Measurements from ENCODE around the gene PYM1.

Gene PYM1

GRCh38 chr12:55933799-55934742 is 6.4 kb upstream of the PYM1 start:
- no peak overlapping the region for H3K9ac ChIP-seq (ENCODE audit: low read length)
- no peak overlapping the region for H2AFZ ChIP-seq (ENCODE audit: insufficient read depth, low read length, poor library complexity)
- DNase-seq, result no peak
- no peak overlapping the region for H3K23ac ChIP-seq (ENCODE audit: low read length)
- no peak overlapping the region for H3K14ac ChIP-seq (ENCODE audit: low read length)
- no peak overlapping the region for H3K4ac ChIP-seq (ENCODE audit: low read depth, low read length)
- H4K91ac ChIP-seq (ENCODE audit: low read depth, low read length), result no peak overlapping the region
- H3K79me1 ChIP-seq (ENCODE audit: low read length), result peaks cover 9% of the 10 kb centered on the region
- H3K4me2 ChIP-seq (ENCODE audit: low read length), result no peak overlapping the region
- H4K12ac ChIP-seq (ENCODE audit: low read depth, low read length), result no peak overlapping the region
- H2BK120ac ChIP-seq (ENCODE audit: insufficient read depth, low read length, poor library complexity), result no peak overlapping the region
- peaks cover 14 to 22% of the 10 kb centered on the region in 2 experiments for H3K4me1 ChIP-seq (ENCODE audit: control insufficient read depth in 1 of 2, insufficient read depth in 2 of 2, low read length in 2 of 2)
- H3K27me3 ChIP-seq (ENCODE audit: insufficient read depth, low read length), result no peaks in the 10 kb centered on the region
- no CpG with 5 or more reads among the region's 1 CpG for WGBS (ENCODE audit: extremely low coverage, insufficient coverage, insufficient read length)
- no peak overlapping the region for H4K8ac ChIP-seq (ENCODE audit: low read depth, low read length)
- no peak overlapping the region for H3K18ac ChIP-seq (ENCODE audit: low read length)
- no peak overlapping the region for H3K27ac ChIP-seq (ENCODE audit: low read depth, low read length)
- peaks cover 2% of the 10 kb centered on the region for H3K79me2 ChIP-seq (ENCODE audit: control insufficient read depth, insufficient read depth, low read length, poor library complexity)
- no peak overlapping the region for H3K4me3 ChIP-seq (ENCODE audit: low read depth, low read length)
- H2BK12ac ChIP-seq (ENCODE audit: low read length), result no peak overlapping the region
- no peaks in the 10 kb centered on the region for H3K9me3 ChIP-seq (ENCODE audit: insufficient read depth, low read depth, low read length)
- H3K36me3 ChIP-seq (ENCODE audit: control insufficient read depth in 1 of 2, insufficient read depth in 2 of 2, low read length in 2 of 2), result peaks cover 4 to 10% of the 10 kb centered on the region in 2 experiments
- no peak overlapping the region for H2BK5ac ChIP-seq (ENCODE audit: low read depth, low read length, poor library complexity)
- no peak overlapping the region for H2AK5ac ChIP-seq (ENCODE audit: low read length)

- no peak overlapping the region for H3K4me3 ChIP-seq (ENCODE audit: low read depth, low read length)
- no peak overlapping the region for H3K4ac ChIP-seq (ENCODE audit: low read depth, low read length)
- H3K4me2 ChIP-seq (ENCODE audit: low read length), result peak overlapping the region; percentile 19
- peaks cover 2% of the 10 kb centered on the region for H3K79me2 ChIP-seq (ENCODE audit: control insufficient read depth, insufficient read depth, low read length, poor library complexity)
- peaks cover 14 to 22% of the 10 kb centered on the region in 2 experiments for H3K4me1 ChIP-seq (ENCODE audit: control insufficient read depth in 1 of 2, insufficient read depth in 2 of 2, low read length in 2 of 2)
- H4K91ac ChIP-seq (ENCODE audit: low read depth, low read length), result peak overlapping the region; percentile 28
- no peak overlapping the region for H3K9ac ChIP-seq (ENCODE audit: low read length)
- peaks cover 2 to 6% of the 10 kb centered on the region in 2 experiments for H3K36me3 ChIP-seq (ENCODE audit: control insufficient read depth in 1 of 2, insufficient read depth in 2 of 2, low read length in 2 of 2)
- no CpG with 5 or more reads among the region's 7 CpGs for WGBS (ENCODE audit: extremely low coverage, insufficient coverage, insufficient read length)
- H2AK5ac ChIP-seq (ENCODE audit: low read length), result peak overlapping the region; percentile 22
- H3K27ac ChIP-seq (ENCODE audit: low read depth, low read length), result peak overlapping the region; percentile 58
- no peak overlapping the region for H3K14ac ChIP-seq (ENCODE audit: low read length)
- no peaks in the 10 kb centered on the region for H3K9me3 ChIP-seq (ENCODE audit: insufficient read depth, low read depth, low read length)
- H3K79me1 ChIP-seq (ENCODE audit: low read length), result peaks cover 9% of the 10 kb centered on the region
- H2BK12ac ChIP-seq (ENCODE audit: low read length), result peak overlapping the region; percentile 47
- no peak overlapping the region for H2BK5ac ChIP-seq (ENCODE audit: low read depth, low read length, poor library complexity)
- no peaks in the 10 kb centered on the region for H3K27me3 ChIP-seq (ENCODE audit: insufficient read depth, low read length)
- H2BK120ac ChIP-seq (ENCODE audit: insufficient read depth, low read length, poor library complexity), result no peak overlapping the region
- peak; percentile 45 to 61 for DNase-seq
- H4K12ac ChIP-seq (ENCODE audit: low read depth, low read length), result no peak overlapping the region
- no peak overlapping the region for H3K18ac ChIP-seq (ENCODE audit: low read length)
- no peak overlapping the region for H2AFZ ChIP-seq (ENCODE audit: insufficient read depth, low read length, poor library complexity)
- H3K23ac ChIP-seq (ENCODE audit: low read length), result no peak overlapping the region
- H4K8ac ChIP-seq (ENCODE audit: low read depth, low read length), result no peak overlapping the region
Observed at GRCh38 chr12:55933169-55933798, 5.6 kb upstream of the PYM1 start.

- H3K18ac ChIP-seq (ENCODE audit: low read length), result no peak overlapping the region
- H2AFZ ChIP-seq (ENCODE audit: insufficient read depth, low read length, poor library complexity), result peak overlapping the region; percentile 55
- H4K12ac ChIP-seq (ENCODE audit: low read depth, low read length), result peak overlapping the region; percentile 67
- H3K79me1 ChIP-seq (ENCODE audit: low read length), result peaks cover 13% of the 10 kb centered on the region
- H4K8ac ChIP-seq (ENCODE audit: low read depth, low read length), result no peak overlapping the region
- no peak for DNase-seq
- H2AK5ac ChIP-seq (ENCODE audit: low read length), result no peak overlapping the region
- H3K23ac ChIP-seq (ENCODE audit: low read length), result no peak overlapping the region
- peaks cover 14 to 22% of the 10 kb centered on the region in 2 experiments for H3K4me1 ChIP-seq (ENCODE audit: control insufficient read depth in 1 of 2, insufficient read depth in 2 of 2, low read length in 2 of 2)
- peaks cover 4% of the 10 kb centered on the region for H3K79me2 ChIP-seq (ENCODE audit: control insufficient read depth, insufficient read depth, low read length, poor library complexity)
- no peak overlapping the region for H3K4ac ChIP-seq (ENCODE audit: low read depth, low read length)
- H3K9me3 ChIP-seq (ENCODE audit: insufficient read depth, low read depth, low read length), result no peaks in the 10 kb centered on the region
- H3K9ac ChIP-seq (ENCODE audit: low read length), result peak overlapping the region; percentile 71
- no peaks in the 10 kb centered on the region for H3K27me3 ChIP-seq (ENCODE audit: insufficient read depth, low read length)
- H3K4me3 ChIP-seq (ENCODE audit: low read depth, low read length), result peak overlapping the region; percentile 89
- no CpG with 5 or more reads among the region's 4 CpGs for WGBS (ENCODE audit: extremely low coverage, insufficient coverage, insufficient read length)
- no peak overlapping the region for H2BK5ac ChIP-seq (ENCODE audit: low read depth, low read length, poor library complexity)
- peaks cover 2 to 6% of the 10 kb centered on the region in 2 experiments for H3K36me3 ChIP-seq (ENCODE audit: control insufficient read depth in 1 of 2, insufficient read depth in 2 of 2, low read length in 2 of 2)
- no peak overlapping the region for H2BK120ac ChIP-seq (ENCODE audit: insufficient read depth, low read length, poor library complexity)
- no peak overlapping the region for H3K14ac ChIP-seq (ENCODE audit: low read length)
- H3K27ac ChIP-seq (ENCODE audit: low read depth, low read length), result no peak overlapping the region
- H2BK12ac ChIP-seq (ENCODE audit: low read length), result no peak overlapping the region
- peak overlapping the region; percentile 74 for H4K91ac ChIP-seq (ENCODE audit: low read depth, low read length)
- H3K4me2 ChIP-seq (ENCODE audit: low read length), result peak overlapping the region; percentile 95
Observed at GRCh38 chr12:55932551-55932910, 4.8 kb upstream of the PYM1 start.

DNA sequence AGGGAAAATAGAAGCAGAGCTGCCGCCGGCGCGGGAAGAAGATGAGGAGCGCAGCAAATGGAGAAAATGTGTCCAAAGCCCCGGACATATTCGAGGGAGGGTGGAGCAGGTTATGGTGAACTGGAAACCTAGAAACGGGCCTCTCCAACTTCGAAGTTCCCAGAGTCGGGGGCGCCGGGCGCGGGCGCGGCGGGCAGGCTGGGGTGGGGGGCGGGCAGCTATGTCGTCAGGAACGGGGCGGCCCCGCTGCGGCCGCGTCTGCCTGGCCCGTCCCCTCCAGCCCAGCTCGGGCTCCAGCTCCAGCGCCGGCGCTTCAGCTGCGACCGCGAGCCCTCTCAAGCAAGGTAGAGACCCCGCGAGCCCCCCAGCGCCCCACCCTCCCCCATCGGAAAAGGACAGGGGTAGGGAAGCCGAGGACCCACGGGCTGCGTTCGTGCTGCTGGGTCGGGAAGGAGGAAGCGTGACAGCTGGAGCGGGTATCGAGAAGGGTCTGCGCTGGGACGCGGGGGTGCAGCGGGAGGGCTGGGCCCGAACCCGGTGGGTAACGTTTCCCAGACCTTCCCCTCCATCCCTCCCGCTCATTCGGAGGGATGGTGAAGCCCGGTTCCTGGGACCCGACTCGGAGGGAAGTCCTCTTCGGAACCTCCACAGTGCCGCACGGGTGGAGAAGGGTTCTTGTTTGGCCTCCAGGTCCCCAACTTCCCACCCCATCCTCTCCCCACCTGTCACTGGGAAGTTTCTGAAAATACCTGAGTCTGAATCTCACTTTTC is 4.3 kb upstream of the PYM1 start:
- Histone ChIP-seq H3K27me3 (ENCODE audit: insufficient read depth, low read length) (no peaks in the 10 kb centered on the region), H3K14ac (ENCODE audit: low read length) (peak overlapping the region; percentile 89), H2AK5ac (ENCODE audit: low read length) (peak overlapping the region; percentile 87), H3K27ac (ENCODE audit: low read depth, low read length) (peak overlapping the region; percentile 24), H3K4me3 (ENCODE audit: low read depth, low read length) (peak overlapping the region; percentile 89), H2BK120ac (ENCODE audit: insufficient read depth, low read length, poor library complexity) (peak overlapping the region; percentile 79), H3K36me3 (ENCODE audit: control insufficient read depth in 1 of 2, insufficient read depth in 2 of 2, low read length in 2 of 2) (peaks cover 2% of the 10 kb centered on the region in 2 experiments), H3K18ac (ENCODE audit: low read length) (peak overlapping the region; percentile 94), H3K9ac (ENCODE audit: low read length) (peak overlapping the region; percentile 71), H3K9me3 (ENCODE audit: insufficient read depth, low read depth, low read length) (no peaks in the 10 kb centered on the region), H3K79me2 (ENCODE audit: control insufficient read depth, insufficient read depth, low read length, poor library complexity) (peaks cover 8% of the 10 kb centered on the region), H3K4me2 (ENCODE audit: low read length) (peak overlapping the region; percentile 95), H3K4ac (ENCODE audit: low read depth, low read length) (peak overlapping the region; percentile 56), H3K79me1 (ENCODE audit: low read length) (peaks cover 18% of the 10 kb centered on the region), H2BK5ac (ENCODE audit: low read depth, low read length, poor library complexity) (peak overlapping the region; percentile 39), H3K23ac (ENCODE audit: low read length) (no peak overlapping the region), H3K4me1 (ENCODE audit: control insufficient read depth in 1 of 2, insufficient read depth in 2 of 2, low read length in 2 of 2) (peaks cover 14 to 22% of the 10 kb centered on the region in 2 experiments), H4K91ac (ENCODE audit: low read depth, low read length) (peak overlapping the region; percentile 74), H2BK12ac (ENCODE audit: low read length) (peak overlapping the region; percentile 59), H4K8ac (ENCODE audit: low read depth, low read length) (peak overlapping the region; percentile 82), H2AFZ (ENCODE audit: insufficient read depth, low read length, poor library complexity) (peak overlapping the region; percentile 92), H4K12ac (ENCODE audit: low read depth, low read length) (peak overlapping the region; percentile 82)
- peak in 1 of 2 donors; percentile 7 for DNase-seq
- no CpG with 5 or more reads among the region's 60 CpGs for WGBS (ENCODE audit: extremely low coverage, insufficient coverage, insufficient read length)
